ENCODE measurements around the gene COBLL1.

- TF ChIP-seq CTCF (conservative IDR thresholded peaks at IDR 0.05; ENCODE audit: low read depth, low read length) (no peak), EZH2 (IDR thresholded peaks at IDR 0.05; ENCODE audit: low read length, unreplicated experiment) (no peak), EZH2phosphoT487 (IDR thresholded peaks at IDR 0.05; ENCODE audit: borderline replicate concordance, low read length) (no peak)
Measured at GRCh38 chr2:164722616-164723338, 118.8 kb downstream of the COBLL1 start.

Measured in PC-3 (cell line).